PC-3 (cell line): ENCODE measurements around the gene EXOC4. TPM values are rescaled to one million over a fixed set of nuclear protein-coding genes. Genes with fewer than 3 reads are reported as not detected.

Experiments used
- ATAC-seq: fragments of 200-7000 bp; cut with Tn5 transposase; 2 replicates; pipeline ENCODE4 v1.9.1; 2020; ENCODE audit warnings: mild to moderate bottlenecking, moderate library complexity
- BruUV-seq: library from RNA; stranded (reverse); fragments of 400-500 nt; replicated peaks from 2 replicates; lab custom pipeline; 2021; lab: Mats Ljungman, UMichigan
- CTCF ChIA-PET: fragments of 300-600 bp; sonication (Branson Sonifier 250); formaldehyde crosslinking; loops from one replicate; lab custom pipeline; 2022; ENCODE audit warnings: antibody characterized with exemption; lab: Charles Lee
- POLR2A ChIA-PET: fragments of 300-600 bp; sonication (Branson Sonifier 250); formaldehyde crosslinking; loops from one replicate; lab custom pipeline; 2022; ENCODE audit warnings: antibody characterized with exemption; ENCODE audit not compliant: unreplicated experiment; lab: Charles Lee
- DNase-seq: peaks from one replicate; pipeline ENCODE4 v3.0.0-alpha.2; 2015
- H2AFZ ChIP-seq: fragments of 300-600 bp; sonication (generic); 2 replicates; pipeline ENCODE4 v1.6.0; 2016; ENCODE audit warnings: antibody characterized with exemption, low read length
- H3F3A ChIP-seq: fragments of 300-600 bp; sonication (generic); one replicate; pipeline ENCODE4 v1.6.0; 2017; ENCODE audit warnings: antibody characterized with exemption, low read length, control low read depth, mild to moderate bottlenecking; ENCODE audit not compliant: unreplicated experiment
- H3K27ac ChIP-seq: fragments of 300-600 bp; sonication (generic); 2 replicates; pipeline ENCODE4 v1.5.1; 2016; ENCODE audit warnings: mild to moderate bottlenecking, low read length
- H3K27me3 ChIP-seq: fragments of 300-600 bp; sonication (generic); 2 replicates; pipeline ENCODE4 v1.6.1; 2016; ENCODE audit warnings: low read length, mixed read lengths
- H3K36me3 ChIP-seq: fragments of 300-600 bp; sonication (generic); 2 replicates; pipeline ENCODE4 v1.6.1; 2016; ENCODE audit warnings: low read depth, mixed run types, low read length, mixed read lengths
- H3K4me1 ChIP-seq: fragments of 300-600 bp; sonication (generic); 2 replicates; pipeline ENCODE4 v1.5.1; 2016; ENCODE audit warnings: low read length; ENCODE audit not compliant: insufficient read depth
- H3K4me2 ChIP-seq: fragments of 300-600 bp; sonication (generic); 2 replicates; pipeline ENCODE4 v1.6.0; 2016; ENCODE audit warnings: low read length
- H3K4me3 ChIP-seq: fragments of 300-600 bp; sonication (generic); 2 replicates; pipeline ENCODE4 v1.5.1; 2016; ENCODE audit warnings: mild to moderate bottlenecking, low read length, mixed read lengths
- H3K79me2 ChIP-seq: fragments of 300-600 bp; sonication (generic); 2 replicates; pipeline ENCODE4 v1.6.1; 2017; ENCODE audit warnings: low read length, mixed read lengths
- H3K9ac ChIP-seq: fragments of 300-600 bp; sonication (generic); 2 replicates; pipeline ENCODE4 v1.6.0; 2016; ENCODE audit warnings: mild to moderate bottlenecking, low read length
- H3K9me2 ChIP-seq: fragments of 300-600 bp; sonication (generic); replicated peaks from 2 replicates; pipeline ENCODE4 v1.6.1; 2016; ENCODE audit warnings: mixed run types, low read length, mixed read lengths
- H3K9me3 ChIP-seq: fragments of 300-600 bp; sonication (generic); 2 replicates; pipeline ENCODE4 v1.6.1; 2016; ENCODE audit warnings: low read length, mixed read lengths
- H4K20me1 ChIP-seq: fragments of 300-600 bp; sonication (generic); 2 replicates; pipeline ENCODE4 v1.6.1; 2016; ENCODE audit warnings: low read length, mixed read lengths
- CTCF ChIP-seq: fragments of 300-600 bp; sonication (generic); conservative IDR thresholded peaks from 2 replicates; pipeline ENCODE4 v1.5.1; 2017; ENCODE audit warnings: antibody characterized with exemption, low read depth, mild to moderate bottlenecking, low read length
- EZH2 ChIP-seq: fragments of 300-600 bp; sonication (generic); IDR thresholded peaks from one replicate; pipeline ENCODE4 v1.6.1; 2017; ENCODE audit warnings: antibody characterized with exemption, mild to moderate bottlenecking, low read length; ENCODE audit not compliant: unreplicated experiment
- EZH2phosphoT487 ChIP-seq: fragments of 300-600 bp; sonication (generic); IDR thresholded peaks from 2 replicates; pipeline ENCODE4 v1.6.1; 2018; ENCODE audit warnings: mild to moderate bottlenecking, antibody characterized with exemption, low read length, borderline replicate concordance
- intact Hi-C: fragments of 100-400 bp; cut with micrococcal nuclease; formaldehyde crosslinking; loops from 2 replicates; pipeline ENCODE4 v1.9.0; 2023
- total RNA-seq: library from RNA; depleted of rRNA; stranded (reverse); fragments of >200 nt; gene quantifications from 2 replicates; pipeline ENCODE4 v1.2.3, GENCODE V29; 2014

EXOC4 gene
- total RNA-seq, 1 experiment from 2014 or later = 43.5 TPM

GRCh38 chr7:133948588-133948987 is 695.7 kb downstream of the EXOC4 start:
- H2AFZ ChIP-seq = no peak overlapping the region
- no peaks in the 10 kb centered on the region for H3K9me3 ChIP-seq
- ChIA-PET POLR2A (no interaction called here), CTCF (no interaction called here)
- no peak overlapping the region for H3K9ac ChIP-seq
- no peak for DNase-seq
- ATAC-seq = no peak
- no peaks in the 10 kb centered on the region for H3K79me2 ChIP-seq
- BruUV-seq = no TSS peak
- H3K27me3 ChIP-seq = no peaks in the 10 kb centered on the region
- intact Hi-C loops = no loop called here
- H3K9me2 ChIP-seq = no peaks in the 10 kb centered on the region
- H3F3A ChIP-seq = no peaks in the 10 kb centered on the region
- H3K4me2 ChIP-seq = no peak overlapping the region
- H3K4me1 ChIP-seq = no peaks in the 10 kb centered on the region
- H3K36me3 ChIP-seq = no peaks in the 10 kb centered on the region
- H4K20me1 ChIP-seq = no peaks in the 10 kb centered on the region
- no peak overlapping the region for H3K27ac ChIP-seq
- no peak overlapping the region for H3K4me3 ChIP-seq
- TF ChIP-seq EZH2phosphoT487 (no peak), CTCF (no peak), EZH2 (no peak)

GRCh38 chr7:133950855-133951254 is 698.0 kb downstream of the EXOC4 start:
- H3K9me3 ChIP-seq = no peaks in the 10 kb centered on the region
- no peaks in the 10 kb centered on the region for H3K9me2 ChIP-seq
- no peak overlapping the region for H2AFZ ChIP-seq
- ATAC-seq = no peak
- ChIA-PET POLR2A (no interaction called here), CTCF (no interaction called here)
- H3K27ac ChIP-seq = no peak overlapping the region
- H4K20me1 ChIP-seq = no peaks in the 10 kb centered on the region
- no peaks in the 10 kb centered on the region for H3F3A ChIP-seq
- no peak overlapping the region for H3K4me3 ChIP-seq
- no TSS peak for BruUV-seq
- H3K27me3 ChIP-seq = no peaks in the 10 kb centered on the region
- no peak for DNase-seq
- TF ChIP-seq EZH2phosphoT487 = no peak
- TF ChIP-seq CTCF = no peak
- no peak for TF ChIP-seq EZH2
- H3K9ac ChIP-seq = no peak overlapping the region
- no peaks in the 10 kb centered on the region for H3K4me1 ChIP-seq
- no peak overlapping the region for H3K4me2 ChIP-seq
- no peaks in the 10 kb centered on the region for H3K79me2 ChIP-seq
- H3K36me3 ChIP-seq = no peaks in the 10 kb centered on the region
- intact Hi-C loops = no loop called here

GRCh38 chr7:133955208-133955607 is 702.3 kb downstream of the EXOC4 start:
- no peaks in the 10 kb centered on the region for H3K27me3 ChIP-seq
- ChIA-PET CTCF (no interaction called here), POLR2A (no interaction called here)
- intact Hi-C loops = no loop called here
- TF ChIP-seq EZH2phosphoT487 (no peak), EZH2 (no peak), CTCF (no peak)
- no peak overlapping the region for H2AFZ ChIP-seq
- H3K9me3 ChIP-seq = no peaks in the 10 kb centered on the region
- no TSS peak for BruUV-seq
- no peaks in the 10 kb centered on the region for H4K20me1 ChIP-seq
- no peak overlapping the region for H3K4me3 ChIP-seq
- DNase-seq = no peak
- no peak overlapping the region for H3K9ac ChIP-seq
- no peaks in the 10 kb centered on the region for H3K36me3 ChIP-seq
- H3K4me2 ChIP-seq = no peak overlapping the region
- H3K79me2 ChIP-seq = no peaks in the 10 kb centered on the region
- no peaks in the 10 kb centered on the region for H3K4me1 ChIP-seq
- no peaks in the 10 kb centered on the region for H3K9me2 ChIP-seq
- no peak for ATAC-seq
- no peak overlapping the region for H3K27ac ChIP-seq
- H3F3A ChIP-seq = no peaks in the 10 kb centered on the region
